T47D (cell line): ENCODE measurements around the gene HIPK4.
"Not testable (repeated sequence)": the region's sequence is repeated elsewhere in the genome, so short reads cannot be mapped to it uniquely, and the experiment has no call there.

Source experiments
- DNase-seq, 2 experiments: peaks; one replicate each; pipeline versions ENCODE4 v3.0.0 to v3.0.0-alpha.2; 2011 to 2012; ENCODE audit warnings: low read depth in 1 of 2, low spot score in 1 of 2
- JUND ChIP-seq: IDR thresholded peaks from 2 replicates; pipeline ENCODE4 v1.6.1; 2012; ENCODE audit warnings: low read depth
- in situ Hi-C: cut with HindIII; loops from 2 replicates; pipeline ENCODE4 v1.10.0; 2016; ENCODE audit warnings: low sequenced_read_pairs, low pct_unique_long_range_greater_than_20kb

Gene HIPK4

GRCh38 chr19:40378509-40378908 is 11.5 kb downstream of the HIPK4 start:
- in situ Hi-C loops, result no loop called here
- TF ChIP-seq JUND, result no peak
- DNase-seq, result no peak

- no peak for TF ChIP-seq JUND
- in situ Hi-C loops, result no loop called here
- DNase-seq, result no peak
Observed at GRCh38 chr19:40377876-40378385, 12.1 kb downstream of the HIPK4 start.

GRCh38 chr19:40376286-40376862 is 13.6 kb downstream of the HIPK4 start:
- no peak for TF ChIP-seq JUND
- in situ Hi-C loops, result no loop called here
- DNase-seq, result no peak

- in situ Hi-C loops, result no loop called here
- TF ChIP-seq JUND, result no peak
- no peak for DNase-seq
Observed at GRCh38 chr19:40374084-40374483, 15.9 kb downstream of the HIPK4 start.

GRCh38 chr19:40371802-40372122 is 18.2 kb downstream of the HIPK4 start:
- in situ Hi-C loops, result no loop called here
- no peak for DNase-seq
- TF ChIP-seq JUND, result no peak

GRCh38 chr19:40370997-40371801 is 18.8 kb downstream of the HIPK4 start:
- in situ Hi-C loops, result no loop called here

GRCh38 chr19:40370253-40370652 is 19.7 kb downstream of the HIPK4 start:
- DNase-seq, in situ Hi-C loops: not testable (repeated sequence)

More at GRCh38 chr19:40370997-40371801, 18.8 kb downstream of the HIPK4 start:
- TF ChIP-seq JUND, result no peak
- DNase-seq, result no peak

GRCh38 chr19:40369797-40370196 is 20.2 kb downstream of the HIPK4 start:
- no peak for DNase-seq
- in situ Hi-C loops, result no loop called here
- TF ChIP-seq JUND, result no peak

GRCh38 chr19:40367577-40368434 is 22.2 kb downstream of the HIPK4 start:
- DNase-seq, result no peak
- in situ Hi-C loops, result no loop called here
- TF ChIP-seq JUND, result no peak

- no peak for TF ChIP-seq JUND
- in situ Hi-C loops, result no loop called here
Observed at GRCh38 chr19:40366697-40367561, 23.1 kb downstream of the HIPK4 start.

GRCh38 chr19:40365613-40366401 is 24.2 kb downstream of the HIPK4 start:
- no peak for TF ChIP-seq JUND
- no peak for DNase-seq
- in situ Hi-C loops, result no loop called here

More at GRCh38 chr19:40366697-40367561, 23.1 kb downstream of the HIPK4 start:
- DNase-seq, result no peak
